Right lung (tissue), 5 donors: Measurements from ENCODE around the gene HHAT. TPM values are rescaled to one million over a fixed set of nuclear protein-coding genes. Genes with fewer than 3 reads are reported as not detected.
"Not testable (repeated sequence)": the region's sequence is repeated elsewhere in the genome, so short reads cannot be mapped to it uniquely, and the experiment has no call there.

Source experiments
- DNase-seq, 2 donors: peaks; one replicate each; pipeline ENCODE4 v3.0.0-alpha.2; 2013
- polyA plus RNA-seq, 5 donors: library from polyadenylated mRNA; unstranded; fragments of 120-200 nt; gene quantifications; one replicate each; pipeline versions ENCODE4 v1.2.1 to v1.2.3, GENCODE V29; 2013; ENCODE audit warnings: inconsistent platforms in 1 of 5, low replicate concordance in 1 of 5; ENCODE audit not compliant: insufficient read length in 5 of 5, insufficient read depth in 1 of 5

The HHAT gene
- polyA plus RNA-seq, 5 donors = 9.3 to 12.0 (median 11.2) TPM

DNA sequence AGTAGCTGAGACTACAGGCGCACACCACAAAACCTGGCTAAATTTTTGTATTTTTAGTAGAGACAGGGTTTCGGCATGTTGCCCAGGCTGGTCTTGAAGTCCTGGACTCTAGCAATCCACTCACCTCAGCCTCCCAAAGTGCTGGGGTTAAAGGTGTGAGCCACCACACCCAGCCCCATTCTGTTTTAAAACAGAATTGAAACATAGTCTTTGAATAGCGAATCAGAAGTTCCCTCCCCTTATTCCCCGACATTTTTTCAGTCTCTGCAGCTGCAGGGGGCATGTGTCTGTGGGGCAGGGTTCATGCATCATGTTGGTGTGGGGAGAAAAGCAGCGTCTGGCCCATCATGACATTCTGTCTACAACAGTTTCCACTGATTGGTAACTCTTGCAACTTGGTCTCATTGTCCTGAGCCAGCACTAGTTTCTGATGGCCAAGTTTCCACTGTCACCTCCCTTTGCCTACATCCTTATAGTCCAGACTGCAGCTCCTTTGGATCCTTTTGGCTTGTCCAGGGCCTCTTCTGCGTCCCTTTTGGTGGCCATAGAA, 15.6 kb upstream of the HHAT start:
- DNase-seq = no peak

DNA sequence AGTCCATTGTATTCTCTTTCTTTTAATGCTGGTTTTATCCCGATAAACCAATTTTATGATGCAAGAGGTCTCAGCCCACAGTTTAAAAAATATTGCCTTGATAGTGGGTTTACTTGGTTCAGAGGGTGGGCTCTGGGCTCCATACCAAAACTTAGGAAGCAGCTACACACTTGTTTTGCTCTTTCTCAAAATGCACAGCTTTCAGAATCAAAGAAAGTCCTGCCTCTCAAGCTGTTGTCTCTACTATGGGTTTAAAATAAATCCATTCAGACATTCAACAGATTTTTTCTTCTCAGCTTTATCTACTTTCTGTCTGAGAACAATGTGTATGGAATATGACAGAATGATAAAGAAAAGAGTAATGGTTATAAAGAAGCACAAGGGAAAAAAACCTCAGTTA, 14.8 kb upstream of the HHAT start:
- no peak for DNase-seq

- DNase-seq = no peak
These were observed 13.2 kb upstream of the HHAT start for GRCh38 chr1:210315529-210315928.

DNA sequence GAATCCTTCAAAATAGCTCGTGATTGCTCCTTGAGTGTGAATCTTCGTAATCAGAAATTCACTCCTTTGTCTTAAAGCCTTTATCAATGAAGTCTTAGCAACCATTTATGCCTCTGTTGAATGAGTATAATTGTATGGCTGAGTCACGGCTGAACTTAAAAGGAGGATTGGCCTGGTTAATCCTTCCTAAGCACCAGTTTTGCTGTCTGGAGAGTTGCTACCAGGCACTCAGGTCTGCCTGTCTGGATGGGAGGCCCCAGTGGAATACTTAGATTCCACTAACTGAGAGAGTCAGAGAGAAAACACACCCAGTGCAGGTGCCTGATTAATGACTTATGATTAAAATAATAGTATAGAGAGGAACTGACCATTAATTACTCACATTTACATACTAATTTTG, 7.6 kb upstream of the HHAT start:
- DNase-seq = no peak

- DNase-seq = no peak
These were observed 7.2 kb upstream of the HHAT start for GRCh38 chr1:210321552-210321951.

- no peak for DNase-seq
These were observed 4.7 kb upstream of the HHAT start for GRCh38 chr1:210323957-210324356.

GRCh38 chr1:210325026-210325670, 3.6 kb upstream of the HHAT start:
- no peak for DNase-seq

GRCh38 chr1:210328032-210328745, 513 bp upstream of the HHAT start:
- DNase-seq = no peak

GRCh38 chr1:210330279-210330866, 1.7 kb downstream of the HHAT start:
- no peak for DNase-seq

- no peak for DNase-seq
These were observed 3.5 kb downstream of the HHAT start for GRCh38 chr1:210332233-210332632.

DNA sequence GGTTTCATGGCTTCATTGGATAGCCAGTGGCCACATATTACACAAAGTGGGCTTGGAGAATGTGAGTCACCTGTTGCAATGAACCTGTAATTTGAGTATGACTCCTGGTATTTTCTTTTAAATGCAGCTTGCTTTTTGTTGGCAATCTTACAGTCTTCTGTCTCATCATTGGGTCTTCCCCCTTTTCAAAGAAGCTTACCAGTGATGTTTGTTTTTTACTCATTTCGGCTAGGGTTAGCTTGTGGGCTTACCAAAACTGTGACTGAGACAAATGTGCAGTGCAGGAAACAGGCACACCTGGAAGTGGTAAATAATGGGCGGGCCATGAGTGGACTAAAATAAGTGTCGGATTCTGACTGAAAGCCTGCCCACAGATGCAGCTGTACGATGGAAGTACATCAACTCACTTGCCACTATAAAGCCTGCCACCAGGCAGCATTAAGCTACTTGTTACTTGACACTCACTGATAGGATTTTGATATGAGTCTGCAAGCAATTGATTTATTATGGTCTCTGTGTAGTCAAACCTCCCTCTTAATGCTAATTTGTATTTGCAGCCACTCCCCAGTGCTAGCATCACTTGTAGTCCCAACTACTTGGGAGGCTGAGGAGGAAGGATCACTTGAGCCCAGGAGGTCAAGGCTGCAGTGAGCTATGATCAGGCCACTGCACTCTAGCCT, 4.2 kb downstream of the HHAT start:
- DNase-seq = no peak

- no peak for DNase-seq
These were observed 6.3 kb downstream of the HHAT start for GRCh38 chr1:210335001-210335400.

GRCh38 chr1:210336362-210336761, 7.7 kb downstream of the HHAT start:
- DNase-seq = no peak

- DNase-seq = no peak
These were observed 10.8 kb downstream of the HHAT start for GRCh38 chr1:210339500-210339899.

- DNase-seq = no peak
These were observed 11.6 kb downstream of the HHAT start for GRCh38 chr1:210340311-210340710.

DNA sequence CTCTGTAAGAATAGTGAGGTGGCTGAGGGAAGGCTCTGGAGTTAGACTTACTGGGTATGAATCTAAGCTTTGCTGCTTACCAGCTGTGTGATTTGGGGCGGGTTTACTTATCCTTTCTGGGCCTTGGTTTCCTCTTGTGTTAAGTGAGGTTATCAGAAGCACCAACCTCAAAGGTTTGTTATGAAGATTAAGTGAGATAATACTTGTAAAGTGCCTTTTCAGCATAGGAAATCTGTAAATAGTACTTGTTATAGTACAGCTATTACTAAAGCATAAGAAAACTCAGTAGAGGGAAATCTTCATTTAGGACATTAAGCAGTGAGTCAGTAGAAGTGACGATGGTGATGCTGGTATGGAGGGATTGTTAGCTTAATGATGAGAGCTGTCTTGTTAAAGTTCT, 12.1 kb downstream of the HHAT start:
- DNase-seq = no peak

- DNase-seq = no peak
These were observed 14.5 kb downstream of the HHAT start for GRCh38 chr1:210342986-210343780.

GRCh38 chr1:210344706-210345105, 16.0 kb downstream of the HHAT start:
- no peak for DNase-seq

DNA sequence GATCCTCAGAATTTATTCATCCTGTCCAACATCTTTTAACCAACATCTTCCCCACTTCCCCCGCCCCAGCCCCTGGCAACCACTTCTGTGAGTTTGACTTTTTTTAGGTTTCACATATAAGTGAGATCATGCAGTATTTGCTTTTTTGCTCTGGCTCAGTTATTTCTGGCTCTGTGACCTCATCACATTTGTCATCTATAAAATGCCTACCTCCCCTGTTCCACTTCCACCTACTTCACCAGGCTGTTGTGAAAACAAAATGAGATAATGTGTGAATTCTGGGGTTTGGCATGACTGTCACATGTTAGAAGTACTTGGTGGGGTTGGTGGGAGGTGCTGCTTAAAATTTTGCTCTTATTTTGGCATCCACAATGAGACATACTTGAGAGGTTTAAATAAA, 18.4 kb downstream of the HHAT start:
- DNase-seq = no peak

GRCh38 chr1:210351496-210351895, 22.8 kb downstream of the HHAT start:
- DNase-seq = no peak

GRCh38 chr1:210352575-210352974, 23.9 kb downstream of the HHAT start:
- DNase-seq = no peak

GRCh38 chr1:210354305-210354704, 25.6 kb downstream of the HHAT start:
- DNase-seq = not testable (repeated sequence)
